Activated CD4-positive, alpha-beta T cell treated with anti-CD3 and anti-CD28 coated beads, Interleukin-2, amount 10 ng/mL, durations not matched to agents 24 days and 14 days (primary cell): ENCODE measurements around the gene GPR146. TPM values are rescaled to one million over a fixed set of nuclear protein-coding genes. Genes with fewer than 3 reads are reported as not detected.

Experiments
- DNase-seq: peaks from one replicate; pipeline ENCODE4 v3.0.0; 2022
- H3K27ac Mint-ChIP-seq: one replicate; pipeline ENCODE4 v1.8.0; 2022; ENCODE audit warnings: mild to moderate bottlenecking, mixed read lengths
- H3K27me3 Mint-ChIP-seq: one replicate; pipeline ENCODE4 v1.8.0; 2022; ENCODE audit warnings: mixed read lengths
- H3K36me3 Mint-ChIP-seq: one replicate; pipeline ENCODE4 v1.8.0; 2022; ENCODE audit warnings: low read depth, mild to moderate bottlenecking, mixed read lengths
- H3K4me1 Mint-ChIP-seq: one replicate; pipeline ENCODE4 v1.8.0; 2021; ENCODE audit warnings: mixed read lengths
- H3K4me3 Mint-ChIP-seq: one replicate; pipeline ENCODE4 v1.8.0; 2022; ENCODE audit warnings: mild to moderate bottlenecking, moderate library complexity, mixed read lengths
- H3K9me3 Mint-ChIP-seq: one replicate; pipeline ENCODE4 v1.8.0; 2021; ENCODE audit warnings: mixed read lengths
- intact Hi-C: fragments of 100-400 bp; cut with micrococcal nuclease; formaldehyde crosslinking; loops from one replicate; pipeline ENCODE4 v1.15.1; 2023
- total RNA-seq: library from RNA; stranded (reverse); gene quantifications from 2 replicates; pipeline ENCODE4 v1.2.3, GENCODE V29; 2022

GPR146 gene
- total RNA-seq, 1 donor from 2014 or later = 2.5 TPM

- intact Hi-C loops = no loop called here
- no peak for DNase-seq
- peaks cover 8% of the 10 kb centered on the region for H3K36me3 Mint-ChIP-seq
- H3K4me3 Mint-ChIP-seq = no peak overlapping the region
- no peaks in the 10 kb centered on the region for H3K27me3 Mint-ChIP-seq
- H3K4me1 Mint-ChIP-seq = peaks cover 6% of the 10 kb centered on the region
- no peaks in the 10 kb centered on the region for H3K9me3 Mint-ChIP-seq
- no peak overlapping the region for H3K27ac Mint-ChIP-seq
Measured at GRCh38 chr7:1016577-1017531, 27.5 kb upstream of the GPR146 start.

GRCh38 chr7:1017586-1018333 lies 26.6 kb upstream of the GPR146 start:
- Mint-ChIP-seq H3K27me3 (no peaks in the 10 kb centered on the region), H3K4me3 (no peak overlapping the region), H3K36me3 (peaks cover 15% of the 10 kb centered on the region), H3K27ac (no peak overlapping the region), H3K9me3 (no peaks in the 10 kb centered on the region), H3K4me1 (peaks cover 6% of the 10 kb centered on the region)
- intact Hi-C loops = no loop called here
- no peak for DNase-seq

- no peaks in the 10 kb centered on the region for H3K27me3 Mint-ChIP-seq
- H3K9me3 Mint-ChIP-seq = no peaks in the 10 kb centered on the region
- H3K4me3 Mint-ChIP-seq = no peak overlapping the region
- no peak overlapping the region for H3K27ac Mint-ChIP-seq
- H3K36me3 Mint-ChIP-seq = peaks cover 15% of the 10 kb centered on the region
- intact Hi-C loops = no loop called here
- peaks cover 6% of the 10 kb centered on the region for H3K4me1 Mint-ChIP-seq
- no peak for DNase-seq
Measured at GRCh38 chr7:1018334-1018695, 26.0 kb upstream of the GPR146 start.

GRCh38 chr7:1019255-1019785 lies 25.0 kb upstream of the GPR146 start:
- H3K27ac Mint-ChIP-seq = no peak overlapping the region
- no peak for DNase-seq
- intact Hi-C loops = no loop called here
- peaks cover 6% of the 10 kb centered on the region for H3K4me1 Mint-ChIP-seq
- no peaks in the 10 kb centered on the region for H3K9me3 Mint-ChIP-seq
- no peak overlapping the region for H3K4me3 Mint-ChIP-seq
- H3K36me3 Mint-ChIP-seq = peaks cover 17% of the 10 kb centered on the region
- H3K27me3 Mint-ChIP-seq = no peaks in the 10 kb centered on the region

- peaks cover 6% of the 10 kb centered on the region for H3K4me1 Mint-ChIP-seq
- peaks cover 17% of the 10 kb centered on the region for H3K36me3 Mint-ChIP-seq
- DNase-seq = no peak
- intact Hi-C loops = no loop called here
- no peaks in the 10 kb centered on the region for H3K9me3 Mint-ChIP-seq
- H3K27ac Mint-ChIP-seq = no peak overlapping the region
- no peak overlapping the region for H3K4me3 Mint-ChIP-seq
- H3K27me3 Mint-ChIP-seq = no peaks in the 10 kb centered on the region
Measured at GRCh38 chr7:1019789-1020610, 24.3 kb upstream of the GPR146 start.

DNA sequence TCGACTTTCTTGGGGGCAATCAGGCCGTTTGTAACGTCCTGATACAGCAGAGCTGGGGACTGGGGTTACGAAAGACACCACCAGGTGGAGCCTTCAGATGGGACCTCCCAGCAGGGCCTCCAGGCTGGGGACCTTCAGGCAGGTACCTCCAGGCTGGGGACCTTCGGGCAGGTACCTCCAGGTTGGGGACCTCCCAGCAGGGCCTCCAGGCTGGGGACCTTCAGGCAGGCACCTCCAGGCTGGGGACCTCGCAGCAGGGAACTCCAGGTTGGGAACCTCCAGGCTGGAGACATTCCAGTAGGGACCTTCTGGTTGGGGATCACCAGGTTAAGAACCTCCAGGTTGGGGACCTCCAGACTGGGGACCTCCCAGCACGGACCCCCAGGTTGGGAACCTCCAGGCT lies 23.5 kb upstream of the GPR146 start:
- intact Hi-C loops = no loop called here
- Mint-ChIP-seq H3K4me1 (peaks cover 6% of the 10 kb centered on the region), H3K9me3 (no peaks in the 10 kb centered on the region), H3K4me3 (no peak overlapping the region), H3K27me3 (no peaks in the 10 kb centered on the region), H3K27ac (no peak overlapping the region), H3K36me3 (peaks cover 17% of the 10 kb centered on the region)
- no peak for DNase-seq

DNA sequence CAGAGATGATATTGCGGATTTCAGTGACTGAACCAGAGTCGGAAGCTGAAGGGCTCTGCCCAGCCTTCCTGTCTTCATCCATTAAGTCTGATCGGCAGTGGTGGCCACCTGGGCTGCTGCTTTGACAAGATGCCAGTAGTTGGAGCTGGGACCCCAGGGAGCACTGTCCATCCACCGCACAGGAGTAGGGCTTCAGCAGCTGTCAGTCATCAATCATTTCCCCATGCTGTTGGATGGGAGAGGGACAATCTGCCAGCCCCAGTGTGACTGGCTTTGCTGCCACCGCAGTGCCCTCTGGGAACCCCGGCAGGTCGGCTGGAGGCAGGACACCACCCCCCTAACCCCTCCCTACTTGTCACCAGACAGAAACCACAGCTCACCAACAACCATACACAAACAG lies 23.0 kb upstream of the GPR146 start:
- Mint-ChIP-seq H3K9me3 (no peaks in the 10 kb centered on the region), H3K4me1 (peaks cover 8% of the 10 kb centered on the region), H3K27me3 (no peaks in the 10 kb centered on the region), H3K36me3 (peaks cover 20% of the 10 kb centered on the region), H3K27ac (no peak overlapping the region), H3K4me3 (no peak overlapping the region)
- intact Hi-C loops = no loop called here
- no peak for DNase-seq

- Mint-ChIP-seq H3K36me3 (peaks cover 20% of the 10 kb centered on the region), H3K4me3 (no peak overlapping the region), H3K27me3 (no peaks in the 10 kb centered on the region), H3K27ac (no peak overlapping the region), H3K4me1 (peaks cover 8% of the 10 kb centered on the region), H3K9me3 (no peaks in the 10 kb centered on the region)
- no peak for DNase-seq
- intact Hi-C loops = no loop called here
Measured at GRCh38 chr7:1021931-1022330, 22.4 kb upstream of the GPR146 start.

DNA sequence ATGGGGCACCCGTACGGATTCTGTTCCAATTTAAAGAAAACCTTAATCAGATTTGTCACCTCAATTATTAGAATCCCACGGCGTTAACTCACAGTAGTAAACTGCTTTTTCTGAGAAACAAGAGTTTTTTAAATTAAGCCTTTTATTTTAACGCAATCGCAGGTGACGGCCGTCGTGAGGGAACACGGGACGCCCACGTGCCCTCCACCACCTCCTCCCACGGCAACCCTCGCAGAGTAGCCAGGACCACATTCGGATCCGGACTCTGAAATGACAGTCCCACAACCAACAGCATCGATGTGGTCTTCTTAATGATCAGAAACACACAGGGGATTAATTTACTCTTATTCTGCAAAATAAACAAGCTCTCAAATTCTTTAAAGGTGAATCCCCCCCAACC lies 22.0 kb upstream of the GPR146 start:
- H3K36me3 Mint-ChIP-seq = peaks cover 21% of the 10 kb centered on the region
- intact Hi-C loops = no loop called here
- peaks cover 8% of the 10 kb centered on the region for H3K4me1 Mint-ChIP-seq
- no peak for DNase-seq
- H3K4me3 Mint-ChIP-seq = no peak overlapping the region
- no peaks in the 10 kb centered on the region for H3K27me3 Mint-ChIP-seq
- no peaks in the 10 kb centered on the region for H3K9me3 Mint-ChIP-seq
- no peak overlapping the region for H3K27ac Mint-ChIP-seq

- Mint-ChIP-seq H3K27me3 (no peaks in the 10 kb centered on the region), H3K36me3 (peaks cover 20% of the 10 kb centered on the region), H3K4me3 (no peak overlapping the region), H3K27ac (no peak overlapping the region), H3K9me3 (no peaks in the 10 kb centered on the region), H3K4me1 (peaks cover 7% of the 10 kb centered on the region)
- DNase-seq = no peak
- intact Hi-C loops = no loop called here
Measured at GRCh38 chr7:1022801-1023465, 21.4 kb upstream of the GPR146 start.

DNA sequence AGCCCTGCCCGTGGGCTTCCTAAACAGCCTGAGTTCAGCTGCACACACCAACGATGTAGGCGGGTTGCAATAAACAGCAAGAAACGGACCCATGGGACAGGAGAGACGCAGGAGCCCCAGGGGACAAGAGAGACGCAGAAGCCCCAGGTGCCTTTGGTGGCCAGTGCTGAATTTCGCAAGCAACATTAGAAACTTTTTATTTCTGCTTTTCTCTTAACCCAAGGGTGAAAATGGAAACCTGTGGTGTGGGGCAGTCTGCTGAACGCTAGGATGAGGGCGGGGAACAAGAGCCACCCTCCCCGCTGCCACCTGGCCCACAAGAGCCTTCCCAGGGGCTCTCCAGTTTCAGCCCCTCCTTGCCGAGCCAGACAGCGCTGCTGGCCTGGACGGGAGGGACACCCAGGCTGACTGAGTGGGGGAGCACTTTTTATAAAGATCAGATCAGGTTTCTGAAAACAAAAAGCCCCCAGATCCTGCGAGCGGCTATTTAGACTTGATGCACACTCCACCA lies 20.0 kb upstream of the GPR146 start:
- Mint-ChIP-seq H3K27ac (no peak overlapping the region), H3K27me3 (no peaks in the 10 kb centered on the region), H3K4me1 (peaks cover 9% of the 10 kb centered on the region), H3K4me3 (no peak overlapping the region), H3K9me3 (no peaks in the 10 kb centered on the region), H3K36me3 (peaks cover 19% of the 10 kb centered on the region)
- intact Hi-C loops = no loop called here
- DNase-seq = no peak

DNA sequence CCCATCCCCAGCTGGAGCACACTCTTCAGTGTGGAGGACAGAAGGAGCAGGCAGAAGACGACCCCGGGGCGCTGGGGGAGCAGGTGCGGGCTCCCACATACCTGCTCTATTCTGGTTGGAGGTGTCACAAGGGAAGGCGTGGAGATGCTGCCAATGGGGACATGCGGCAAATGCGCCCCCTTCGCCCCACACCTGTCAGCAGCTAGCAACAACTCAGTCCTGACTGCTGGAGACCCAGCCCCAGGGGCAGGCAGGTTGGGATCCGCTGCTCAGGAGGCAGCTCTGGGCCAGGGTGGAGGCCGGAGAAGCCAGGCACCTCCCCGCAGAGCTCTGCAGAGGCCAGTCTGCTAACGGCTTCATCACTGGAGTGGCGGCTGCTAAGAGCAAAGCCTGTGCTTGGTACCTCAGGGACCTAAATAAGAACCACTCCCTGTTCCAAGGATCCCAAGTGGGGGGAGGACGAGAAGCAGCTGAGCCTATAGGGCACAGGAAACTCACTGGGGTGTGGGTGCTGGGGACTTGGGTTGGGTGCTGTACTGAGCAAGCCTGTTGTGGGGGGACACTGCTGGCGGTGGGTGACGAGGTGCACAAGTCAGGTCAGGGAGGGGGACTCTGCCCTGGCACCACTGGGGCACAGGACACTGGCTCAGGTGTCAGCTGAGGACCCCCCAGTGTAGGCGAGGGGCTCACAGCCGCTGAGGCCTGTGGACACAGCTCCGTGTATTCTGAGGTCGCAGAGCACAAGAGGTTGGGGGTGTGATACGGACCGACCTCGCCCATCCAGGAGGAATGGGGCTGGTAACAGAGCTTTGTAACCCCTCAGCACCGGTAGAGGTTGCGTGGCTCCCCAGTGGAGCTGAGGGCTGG lies 19.2 kb upstream of the GPR146 start:
- Mint-ChIP-seq H3K27me3 (no peaks in the 10 kb centered on the region), H3K36me3 (peaks cover 19% of the 10 kb centered on the region), H3K27ac (no peak overlapping the region), H3K4me3 (no peak overlapping the region), H3K9me3 (no peaks in the 10 kb centered on the region), H3K4me1 (peaks cover 13% of the 10 kb centered on the region)
- intact Hi-C loops = no loop called here
- no peak for DNase-seq
